ENCODE measurements around the gene HUNK.

Gene HUNK

DNA sequence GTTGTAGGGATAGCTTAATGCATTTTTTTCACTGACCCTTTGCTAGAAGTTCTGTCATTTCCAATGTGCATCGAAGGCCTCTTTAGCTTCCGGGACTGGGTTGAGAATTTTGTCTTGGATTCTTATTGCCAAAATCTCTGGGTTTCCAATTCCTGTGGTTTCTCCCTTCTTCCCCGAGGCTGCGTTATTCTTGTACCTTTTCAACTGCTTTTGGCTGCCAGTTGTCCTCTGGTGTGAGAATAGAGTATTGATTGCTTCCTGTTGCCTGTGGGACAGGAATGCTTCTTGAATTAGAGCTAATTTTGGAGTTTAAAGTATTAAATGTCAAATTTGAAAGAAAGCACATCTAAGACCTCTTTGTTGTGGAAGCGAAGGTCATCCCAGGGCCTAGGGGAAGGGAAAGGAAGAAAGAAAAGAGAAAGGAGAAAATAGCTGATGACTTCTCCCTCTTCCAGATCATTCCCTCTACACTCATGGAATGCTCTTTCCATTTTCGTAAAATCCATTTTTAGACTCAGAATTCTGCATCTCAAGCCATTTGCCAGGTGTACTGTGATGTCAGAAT is 21.1 kb downstream of the HUNK start:
- no peak overlapping the region for H3K27ac ChIP-seq (ENCODE audit: low read depth in 2 of 2, low read length in 2 of 2)
- H3K36me3 ChIP-seq (ENCODE audit: control insufficient read depth in 2 of 2, insufficient read depth in 2 of 2, low read length in 2 of 2), result no peaks in the 10 kb centered on the region
- H3K4me1 ChIP-seq (ENCODE audit: control insufficient read depth in 2 of 2, insufficient read depth in 2 of 2, low read length in 2 of 2), result peaks cover 3 to 11% of the 10 kb centered on the region in 2 donors
- H3K27me3 ChIP-seq (ENCODE audit: control insufficient read depth in 2 of 2, insufficient read depth in 2 of 2, low read length in 2 of 2), result no peaks in the 10 kb centered on the region
- H3K4me3 ChIP-seq (ENCODE audit: low read length in 2 of 2), result no peak overlapping the region
- no peak overlapping the region for H3K9ac ChIP-seq (ENCODE audit: low read depth in 1 of 2, low read length in 2 of 2)
- no peaks in the 10 kb centered on the region for H3K9me3 ChIP-seq (ENCODE audit: control insufficient read depth in 2 of 2, low read length in 2 of 2)

GRCh38 chr21:31894457-31894856 is 21.6 kb downstream of the HUNK start:
- H3K36me3 ChIP-seq (ENCODE audit: control insufficient read depth in 2 of 2, insufficient read depth in 2 of 2, low read length in 2 of 2), result no peaks in the 10 kb centered on the region
- no peaks in the 10 kb centered on the region for H3K9me3 ChIP-seq (ENCODE audit: control insufficient read depth in 2 of 2, low read length in 2 of 2)
- H3K9ac ChIP-seq (ENCODE audit: low read depth in 1 of 2, low read length in 2 of 2), result no peak overlapping the region
- no peak overlapping the region for H3K27ac ChIP-seq (ENCODE audit: low read depth in 2 of 2, low read length in 2 of 2)
- H3K4me1 ChIP-seq (ENCODE audit: control insufficient read depth in 2 of 2, insufficient read depth in 2 of 2, low read length in 2 of 2), result peaks cover 6 to 15% of the 10 kb centered on the region in 2 donors
- H3K4me3 ChIP-seq (ENCODE audit: low read length in 2 of 2), result no peak overlapping the region
- no peaks in the 10 kb centered on the region for H3K27me3 ChIP-seq (ENCODE audit: control insufficient read depth in 2 of 2, insufficient read depth in 2 of 2, low read length in 2 of 2)

DNA sequence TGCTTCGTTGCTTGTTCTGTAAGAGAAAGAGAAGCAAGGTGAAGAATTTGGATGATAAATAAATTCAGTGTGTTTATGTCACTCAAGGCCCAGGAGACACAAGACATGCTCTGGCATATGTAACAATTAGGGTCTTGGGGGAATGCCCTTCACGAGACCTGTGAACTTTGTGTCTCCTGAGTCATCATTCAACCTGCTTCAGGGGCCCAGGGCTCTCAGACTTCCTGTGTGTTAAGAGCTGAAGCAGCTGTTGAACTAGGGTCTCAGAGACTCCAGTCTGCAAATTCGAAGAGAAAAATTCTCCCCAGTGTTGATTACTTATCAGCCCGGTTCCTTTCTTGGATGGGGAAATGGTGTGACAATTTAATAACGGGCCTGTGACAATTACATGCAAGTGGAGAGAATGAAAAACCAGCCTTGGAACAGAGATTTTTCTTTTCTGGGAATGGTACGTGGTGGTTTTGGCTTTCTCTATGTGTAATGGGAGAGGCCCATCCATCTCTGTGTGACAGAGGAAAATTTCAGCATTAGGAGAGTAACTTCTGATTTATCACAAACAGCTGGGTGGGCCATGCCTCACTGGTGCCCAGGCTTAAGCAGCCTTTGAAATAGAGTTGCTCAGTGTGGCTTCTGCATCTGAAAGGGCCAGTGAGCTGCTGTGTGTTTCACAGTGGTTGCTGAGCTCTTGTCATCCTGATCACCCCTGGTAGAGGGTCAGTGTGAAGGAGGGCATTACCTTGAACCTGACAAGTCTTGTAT is 22.4 kb downstream of the HUNK start:
- Histone ChIP-seq H3K4me1 (ENCODE audit: control insufficient read depth in 2 of 2, insufficient read depth in 2 of 2, low read length in 2 of 2) (peaks cover 11 to 23% of the 10 kb centered on the region in 2 donors), H3K9ac (ENCODE audit: low read depth in 1 of 2, low read length in 2 of 2) (no peak overlapping the region), H3K4me3 (ENCODE audit: low read length in 2 of 2) (no peak overlapping the region), H3K36me3 (ENCODE audit: control insufficient read depth in 2 of 2, insufficient read depth in 2 of 2, low read length in 2 of 2) (no peaks in the 10 kb centered on the region), H3K27me3 (ENCODE audit: control insufficient read depth in 2 of 2, insufficient read depth in 2 of 2, low read length in 2 of 2) (no peaks in the 10 kb centered on the region), H3K9me3 (ENCODE audit: control insufficient read depth in 2 of 2, low read length in 2 of 2) (no peaks in the 10 kb centered on the region), H3K27ac (ENCODE audit: low read depth in 2 of 2, low read length in 2 of 2) (no peak overlapping the region)

GRCh38 chr21:31896019-31896418 is 23.2 kb downstream of the HUNK start:
- Histone ChIP-seq H3K36me3 (ENCODE audit: control insufficient read depth in 2 of 2, insufficient read depth in 2 of 2, low read length in 2 of 2) (no peaks in the 10 kb centered on the region), H3K4me3 (ENCODE audit: low read length in 2 of 2) (no peak overlapping the region), H3K9ac (ENCODE audit: low read depth in 1 of 2, low read length in 2 of 2) (no peak overlapping the region), H3K9me3 (ENCODE audit: control insufficient read depth in 2 of 2, low read length in 2 of 2) (no peaks in the 10 kb centered on the region), H3K4me1 (ENCODE audit: control insufficient read depth in 2 of 2, insufficient read depth in 2 of 2, low read length in 2 of 2) (peaks cover 12 to 29% of the 10 kb centered on the region in 2 donors), H3K27me3 (ENCODE audit: control insufficient read depth in 2 of 2, insufficient read depth in 2 of 2, low read length in 2 of 2) (no peaks in the 10 kb centered on the region), H3K27ac (ENCODE audit: low read depth in 2 of 2, low read length in 2 of 2) (no peak overlapping the region)

GRCh38 chr21:31897311-31897710 is 24.5 kb downstream of the HUNK start:
- Histone ChIP-seq H3K27ac (ENCODE audit: low read depth in 2 of 2, low read length in 2 of 2) (peak overlapping the region in 1 of 2 donors; percentile 67), H3K36me3 (ENCODE audit: control insufficient read depth in 2 of 2, insufficient read depth in 2 of 2, low read length in 2 of 2) (no peaks in the 10 kb centered on the region), H3K4me1 (ENCODE audit: control insufficient read depth in 2 of 2, insufficient read depth in 2 of 2, low read length in 2 of 2) (peaks cover 13 to 39% of the 10 kb centered on the region in 2 donors), H3K27me3 (ENCODE audit: control insufficient read depth in 2 of 2, insufficient read depth in 2 of 2, low read length in 2 of 2) (no peaks in the 10 kb centered on the region), H3K4me3 (ENCODE audit: low read length in 2 of 2) (no peak overlapping the region), H3K9ac (ENCODE audit: low read depth in 1 of 2, low read length in 2 of 2) (no peak overlapping the region), H3K9me3 (ENCODE audit: control insufficient read depth in 2 of 2, low read length in 2 of 2) (no peaks in the 10 kb centered on the region)

DNA sequence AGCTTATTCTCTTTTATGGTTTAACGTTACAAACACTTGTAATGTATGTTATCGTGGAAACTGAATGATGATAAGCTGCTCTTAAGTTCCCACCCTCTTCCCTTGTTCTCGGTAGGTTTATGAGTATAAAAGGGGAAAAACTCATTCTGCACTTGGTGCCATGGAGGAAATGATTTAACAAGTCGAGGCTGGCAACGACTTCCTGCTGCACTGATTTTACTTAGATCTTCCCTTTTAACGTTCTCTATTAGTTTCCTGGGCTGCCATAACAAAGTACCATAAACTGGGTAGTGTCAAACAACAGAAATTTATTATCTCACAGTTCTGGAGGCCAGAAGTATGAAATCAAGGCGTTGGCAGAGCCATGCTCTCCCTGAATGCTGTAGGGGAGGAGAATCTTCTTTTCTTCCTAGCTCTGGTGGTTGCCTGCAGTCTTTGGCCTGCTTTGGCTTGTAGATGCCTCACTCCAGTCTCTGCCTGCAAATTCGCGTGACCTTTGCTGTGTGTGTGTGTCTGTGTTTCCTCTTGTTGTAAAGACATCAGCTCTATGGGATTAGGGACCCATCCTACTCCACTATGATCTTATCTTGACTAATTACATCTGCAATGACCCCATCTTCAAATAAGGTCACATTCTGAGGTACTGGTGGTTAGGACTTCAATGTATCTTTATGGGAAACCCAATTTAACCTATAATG is 26.3 kb downstream of the HUNK start:
- peaks cover 13 to 39% of the 10 kb centered on the region in 2 donors for H3K4me1 ChIP-seq (ENCODE audit: control insufficient read depth in 2 of 2, insufficient read depth in 2 of 2, low read length in 2 of 2)
- no peaks in the 10 kb centered on the region for H3K36me3 ChIP-seq (ENCODE audit: control insufficient read depth in 2 of 2, insufficient read depth in 2 of 2, low read length in 2 of 2)
- no peak overlapping the region for H3K4me3 ChIP-seq (ENCODE audit: low read length in 2 of 2)
- no peaks in the 10 kb centered on the region for H3K27me3 ChIP-seq (ENCODE audit: control insufficient read depth in 2 of 2, insufficient read depth in 2 of 2, low read length in 2 of 2)
- no peaks in the 10 kb centered on the region for H3K9me3 ChIP-seq (ENCODE audit: control insufficient read depth in 2 of 2, low read length in 2 of 2)
- peak overlapping the region; percentile 83 to 86 for H3K27ac ChIP-seq (ENCODE audit: low read depth in 2 of 2, low read length in 2 of 2)
- peak overlapping the region in 1 of 2 donors; percentile 8 for H3K9ac ChIP-seq (ENCODE audit: low read depth in 1 of 2, low read length in 2 of 2)

DNA sequence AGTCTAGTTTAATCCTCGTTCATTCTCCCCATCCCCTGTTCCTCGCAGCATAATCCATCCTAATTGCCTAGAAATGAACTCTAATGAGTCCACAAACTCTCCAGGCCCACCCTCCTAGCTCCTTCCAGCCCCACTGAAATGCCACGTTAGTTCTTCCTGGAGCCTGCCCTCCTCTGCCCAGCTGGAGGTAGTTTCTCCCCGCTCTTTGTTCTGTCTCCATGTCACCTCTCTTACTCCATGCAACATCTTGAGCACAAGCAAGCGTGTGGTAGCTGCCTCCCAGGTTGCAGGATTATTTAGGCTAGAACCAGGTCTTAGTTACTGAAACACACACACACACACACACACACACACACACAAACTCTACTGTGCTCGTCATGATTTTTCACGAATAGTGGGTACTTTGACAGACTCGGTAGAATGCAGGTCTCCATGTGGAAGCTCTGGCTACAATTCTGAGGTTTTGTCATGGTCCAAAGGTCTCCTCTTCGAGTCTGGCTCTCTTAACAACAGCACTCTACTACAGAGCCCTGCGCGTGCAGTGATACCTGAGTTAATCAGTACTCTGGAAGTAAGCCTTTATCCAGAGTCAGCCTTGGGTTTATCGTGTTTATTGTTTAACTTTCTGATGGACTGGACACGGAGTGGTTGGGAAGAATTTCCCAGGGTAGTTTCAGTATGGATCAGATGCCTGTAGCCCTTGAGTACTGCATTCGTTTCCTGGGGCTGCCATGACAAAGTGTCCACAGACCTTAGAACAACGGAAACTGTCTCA is 27.5 kb downstream of the HUNK start:
- Histone ChIP-seq H3K36me3 (ENCODE audit: control insufficient read depth in 2 of 2, insufficient read depth in 2 of 2, low read length in 2 of 2) (no peaks in the 10 kb centered on the region), H3K9ac (ENCODE audit: low read depth in 1 of 2, low read length in 2 of 2) (peak overlapping the region; percentile 13 to 49), H3K27me3 (ENCODE audit: control insufficient read depth in 2 of 2, insufficient read depth in 2 of 2, low read length in 2 of 2) (no peaks in the 10 kb centered on the region), H3K4me3 (ENCODE audit: low read length in 2 of 2) (peak overlapping the region; percentile 20 to 43), H3K9me3 (ENCODE audit: control insufficient read depth in 2 of 2, low read length in 2 of 2) (no peaks in the 10 kb centered on the region), H3K27ac (ENCODE audit: low read depth in 2 of 2, low read length in 2 of 2) (peak overlapping the region; percentile 83 to 86), H3K4me1 (ENCODE audit: control insufficient read depth in 2 of 2, insufficient read depth in 2 of 2, low read length in 2 of 2) (peaks cover 13 to 39% of the 10 kb centered on the region in 2 donors)

DNA sequence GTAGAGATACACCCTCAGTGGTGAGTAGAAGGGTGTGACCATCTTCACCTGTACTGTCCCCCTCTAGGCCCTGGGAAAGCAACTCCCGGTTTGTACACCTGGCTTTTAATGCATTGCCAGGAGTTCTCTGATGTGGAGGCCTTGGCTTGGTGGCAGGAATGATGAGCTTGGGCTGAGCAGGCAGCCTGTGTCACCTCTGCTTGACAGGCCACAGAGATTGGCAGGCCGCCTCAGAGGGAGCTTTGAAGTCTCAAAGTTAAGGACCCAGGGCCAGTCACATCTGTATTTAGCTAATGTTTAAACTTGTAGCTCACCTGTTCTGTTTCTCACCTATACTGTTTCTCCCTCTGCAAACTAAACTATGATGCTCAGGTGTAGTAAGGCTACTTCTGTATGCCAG is 28.5 kb downstream of the HUNK start:
- Histone ChIP-seq H3K4me3 (ENCODE audit: low read length in 2 of 2) (no peak overlapping the region), H3K9ac (ENCODE audit: low read depth in 1 of 2, low read length in 2 of 2) (no peak overlapping the region), H3K4me1 (ENCODE audit: control insufficient read depth in 2 of 2, insufficient read depth in 2 of 2, low read length in 2 of 2) (peaks cover 13 to 39% of the 10 kb centered on the region in 2 donors), H3K9me3 (ENCODE audit: control insufficient read depth in 2 of 2, low read length in 2 of 2) (no peaks in the 10 kb centered on the region), H3K27ac (ENCODE audit: low read depth in 2 of 2, low read length in 2 of 2) (peak overlapping the region; percentile 82 to 83), H3K36me3 (ENCODE audit: control insufficient read depth in 2 of 2, insufficient read depth in 2 of 2, low read length in 2 of 2) (no peaks in the 10 kb centered on the region), H3K27me3 (ENCODE audit: control insufficient read depth in 2 of 2, insufficient read depth in 2 of 2, low read length in 2 of 2) (no peaks in the 10 kb centered on the region)

GRCh38 chr21:31902438-31902837 is 29.6 kb downstream of the HUNK start:
- Histone ChIP-seq H3K36me3 (ENCODE audit: control insufficient read depth in 2 of 2, insufficient read depth in 2 of 2, low read length in 2 of 2) (no peaks in the 10 kb centered on the region), H3K27me3 (ENCODE audit: control insufficient read depth in 2 of 2, insufficient read depth in 2 of 2, low read length in 2 of 2) (no peaks in the 10 kb centered on the region), H3K9ac (ENCODE audit: low read depth in 1 of 2, low read length in 2 of 2) (no peak overlapping the region), H3K4me3 (ENCODE audit: low read length in 2 of 2) (no peak overlapping the region), H3K27ac (ENCODE audit: low read depth in 2 of 2, low read length in 2 of 2) (no peak overlapping the region), H3K9me3 (ENCODE audit: control insufficient read depth in 2 of 2, low read length in 2 of 2) (no peaks in the 10 kb centered on the region), H3K4me1 (ENCODE audit: control insufficient read depth in 2 of 2, insufficient read depth in 2 of 2, low read length in 2 of 2) (peaks cover 13 to 38% of the 10 kb centered on the region in 2 donors)
